DOHH2 (cell line): ENCODE results near the gene SEPTIN7.

Source experiments
- CTCF ChIP-seq: fragments of 200-600 bp; sonication (generic); IDR thresholded peaks from one replicate; pipeline ENCODE4 v1.5.1; 2014; ENCODE audit warnings: antibody characterized with exemption, mild to moderate bottlenecking, low read depth, low read length; ENCODE audit not compliant: poor library complexity, severe bottlenecking
- EZH2phosphoT487 ChIP-seq: fragments of 200-600 bp; sonication (generic); IDR thresholded peaks from 2 replicates; pipeline ENCODE4 v1.6.1; 2017; ENCODE audit warnings: borderline replicate concordance, mild to moderate bottlenecking, antibody characterized with exemption, low read length, moderate library complexity, mixed read lengths

GRCh38 chr7:35816514-35816913 lies 15.7 kb downstream of the SEPTIN7 start:
- no peak for TF ChIP-seq CTCF
- TF ChIP-seq EZH2phosphoT487 = no peak
